Measurements from ENCODE around the gene DHDH.

The DHDH gene

DNA sequence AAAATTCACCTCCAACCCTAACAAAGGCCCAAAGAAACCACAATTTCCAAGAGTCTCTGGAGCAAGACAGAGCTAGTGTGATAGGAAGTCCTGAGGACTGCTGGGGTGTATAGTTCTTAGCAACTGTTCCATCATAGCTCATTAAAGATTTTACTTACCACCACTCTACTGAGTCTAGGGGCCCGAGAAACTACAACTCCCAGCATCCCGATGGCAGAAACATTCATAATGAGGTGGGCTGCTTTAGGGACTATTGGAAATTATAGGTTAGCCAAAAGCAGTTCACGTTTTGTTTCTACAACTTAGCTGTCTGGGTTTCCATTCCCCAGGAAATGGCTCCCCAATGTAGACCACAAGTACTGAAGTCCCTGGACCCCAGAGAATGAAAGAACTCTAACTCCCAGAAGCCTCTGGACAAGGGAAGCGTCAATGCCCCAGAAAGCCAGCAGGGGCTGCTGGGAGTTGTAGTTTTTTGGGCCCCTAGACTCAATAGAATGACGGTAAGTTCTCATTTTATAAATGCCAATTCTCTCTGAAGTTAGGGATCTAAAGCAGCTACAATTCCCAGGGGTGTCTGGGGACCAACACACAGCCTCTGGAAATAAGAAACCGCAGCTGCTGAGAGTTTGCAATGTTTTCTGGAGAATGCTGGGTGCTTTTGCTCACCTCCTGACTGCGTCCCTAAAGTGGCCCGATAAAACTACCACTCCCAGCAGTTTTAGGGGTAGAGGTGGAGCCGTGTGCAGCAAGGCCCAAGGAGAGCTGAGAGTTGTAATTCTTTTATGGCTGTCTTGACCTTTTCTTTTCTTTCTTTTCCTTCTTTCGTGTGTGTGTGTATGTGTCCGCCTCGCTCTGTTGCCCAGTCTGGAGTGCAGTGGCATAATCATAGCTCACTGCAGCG, 42.7 kb downstream of the DHDH start:
- peaks cover 74% of the 10 kb centered on the region for H3K36me3 ChIP-seq
- H3K4me3 ChIP-seq (ENCODE audit: low read depth in 1 of 2, low read length in 1 of 2): no peak overlapping the region
- no peak overlapping the region for H3K27ac ChIP-seq
- TF ChIP-seq, protein P1, sequence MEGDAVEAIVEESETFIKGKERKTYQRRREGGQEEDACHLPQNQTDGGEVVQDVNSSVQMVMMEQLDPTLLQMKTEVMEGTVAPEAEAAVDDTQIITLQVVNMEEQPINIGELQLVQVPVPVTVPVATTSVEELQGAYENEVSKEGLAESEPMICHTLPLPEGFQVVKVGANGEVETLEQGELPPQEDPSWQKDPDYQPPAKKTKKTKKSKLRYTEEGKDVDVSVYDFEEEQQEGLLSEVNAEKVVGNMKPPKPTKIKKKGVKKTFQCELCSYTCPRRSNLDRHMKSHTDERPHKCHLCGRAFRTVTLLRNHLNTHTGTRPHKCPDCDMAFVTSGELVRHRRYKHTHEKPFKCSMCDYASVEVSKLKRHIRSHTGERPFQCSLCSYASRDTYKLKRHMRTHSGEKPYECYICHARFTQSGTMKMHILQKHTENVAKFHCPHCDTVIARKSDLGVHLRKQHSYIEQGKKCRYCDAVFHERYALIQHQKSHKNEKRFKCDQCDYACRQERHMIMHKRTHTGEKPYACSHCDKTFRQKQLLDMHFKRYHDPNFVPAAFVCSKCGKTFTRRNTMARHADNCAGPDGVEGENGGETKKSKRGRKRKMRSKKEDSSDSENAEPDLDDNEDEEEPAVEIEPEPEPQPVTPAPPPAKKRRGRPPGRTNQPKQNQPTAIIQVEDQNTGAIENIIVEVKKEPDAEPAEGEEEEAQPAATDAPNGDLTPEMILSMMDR (IDR thresholded peaks at IDR 0.05): no peak
- H3K9me3 ChIP-seq: no peaks in the 10 kb centered on the region
- H3K4me1 ChIP-seq (ENCODE audit: control insufficient read depth in 1 of 2, insufficient read depth in 1 of 2, low read depth in 1 of 2, low read length in 1 of 2): peaks cover under 1 to 15% of the 10 kb centered on the region in 2 experiments
- H3K27me3 ChIP-seq: no peaks in the 10 kb centered on the region

DNA sequence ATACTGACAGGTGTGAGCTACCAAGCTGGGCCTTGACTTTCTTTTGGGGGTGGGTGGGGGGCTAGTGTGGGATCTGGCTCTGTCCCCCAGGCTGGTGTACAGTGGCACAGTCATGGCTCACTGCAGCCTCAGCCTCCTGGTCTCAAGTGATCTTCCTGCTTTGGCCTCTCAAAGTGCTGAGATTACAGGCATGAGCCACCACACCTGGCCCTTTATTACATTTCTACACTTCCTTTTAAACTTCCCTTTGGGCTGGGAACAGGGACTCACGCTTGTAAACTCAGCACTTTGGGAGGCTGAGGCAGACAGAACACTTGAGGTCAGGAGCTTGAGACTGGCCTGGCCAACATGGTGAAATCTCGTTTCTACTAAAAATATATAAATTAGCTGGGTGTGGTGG, 43.6 kb downstream of the DHDH start:
- H3K4me3 ChIP-seq (ENCODE audit: low read depth in 1 of 2, low read length in 1 of 2): no peak overlapping the region
- H3K9me3 ChIP-seq: no peaks in the 10 kb centered on the region
- TF ChIP-seq, protein P1 (IDR thresholded peaks at IDR 0.05): no peak
- peaks cover 0 to 14% of the 10 kb centered on the region in 2 experiments for H3K4me1 ChIP-seq (ENCODE audit: control insufficient read depth in 1 of 2, insufficient read depth in 1 of 2, low read depth in 1 of 2, low read length in 1 of 2)
- H3K27me3 ChIP-seq: no peaks in the 10 kb centered on the region
- no peak overlapping the region for H3K27ac ChIP-seq
- H3K36me3 ChIP-seq: peaks cover 82% of the 10 kb centered on the region

DNA sequence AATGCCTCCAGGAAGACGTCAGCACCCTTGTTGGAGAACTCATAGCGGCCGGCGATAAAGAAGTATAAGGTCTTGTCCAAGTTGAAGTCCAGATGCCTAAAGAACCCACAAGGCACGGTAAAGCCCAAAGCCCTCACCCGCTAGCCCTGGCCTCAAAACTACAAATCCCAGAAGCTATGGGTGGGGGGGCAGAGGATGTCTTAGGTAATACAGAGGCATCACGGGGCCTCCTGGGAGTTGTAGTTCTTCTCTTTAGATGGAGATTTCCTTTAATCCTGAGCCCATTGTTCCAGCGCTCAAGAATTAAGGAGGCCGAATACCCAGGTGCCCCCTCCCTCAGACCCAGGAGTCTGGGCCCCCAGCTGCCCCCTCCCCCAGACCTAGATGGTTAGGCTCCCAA, 48.8 kb downstream of the DHDH start:
- no peak overlapping the region for H3K27ac ChIP-seq
- peaks cover 95% of the 10 kb centered on the region for H3K36me3 ChIP-seq
- no peaks in the 10 kb centered on the region for H3K9me3 ChIP-seq
- TF ChIP-seq, protein P1 (IDR thresholded peaks at IDR 0.05): no peak
- no peaks in the 10 kb centered on the region for H3K4me1 ChIP-seq (ENCODE audit: control insufficient read depth in 1 of 2, insufficient read depth in 1 of 2, low read depth in 1 of 2, low read length in 1 of 2)
- H3K4me3 ChIP-seq (ENCODE audit: low read depth in 1 of 2, low read length in 1 of 2): no peak overlapping the region
- H3K27me3 ChIP-seq: no peaks in the 10 kb centered on the region

DNA sequence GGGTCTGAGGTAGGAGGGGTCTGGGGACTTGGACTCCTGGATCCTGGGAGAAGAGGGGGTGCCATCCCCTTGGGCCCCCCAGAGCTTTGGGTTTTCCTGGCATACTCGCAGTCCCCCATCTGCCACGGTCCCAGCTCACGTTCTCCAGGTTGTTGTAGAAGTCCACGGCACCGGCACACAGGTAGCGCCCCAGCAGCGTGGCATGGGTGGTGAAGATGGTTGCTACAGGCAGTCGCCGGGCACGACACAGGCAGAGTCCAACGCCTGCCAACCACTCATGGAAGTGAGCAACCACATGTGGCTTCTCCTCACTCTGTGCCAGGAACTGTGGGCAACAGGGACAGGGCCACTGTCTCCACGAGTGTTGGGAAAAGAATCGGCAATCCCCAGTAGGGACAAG, 52.2 kb downstream of the DHDH start:
- Histone ChIP-seq H3K9me3 (no peaks in the 10 kb centered on the region), H3K27ac (no peak overlapping the region), H3K4me3 (ENCODE audit: low read depth in 1 of 2, low read length in 1 of 2) (no peak overlapping the region), H3K4me1 (ENCODE audit: control insufficient read depth in 1 of 2, insufficient read depth in 1 of 2, low read depth in 1 of 2, low read length in 1 of 2) (peaks cover 0 to 2% of the 10 kb centered on the region in 2 experiments), H3K27me3 (no peaks in the 10 kb centered on the region), H3K36me3 (peaks cover 94% of the 10 kb centered on the region)
- TF ChIP-seq, protein P1 (IDR thresholded peaks at IDR 0.05): no peak

DNA sequence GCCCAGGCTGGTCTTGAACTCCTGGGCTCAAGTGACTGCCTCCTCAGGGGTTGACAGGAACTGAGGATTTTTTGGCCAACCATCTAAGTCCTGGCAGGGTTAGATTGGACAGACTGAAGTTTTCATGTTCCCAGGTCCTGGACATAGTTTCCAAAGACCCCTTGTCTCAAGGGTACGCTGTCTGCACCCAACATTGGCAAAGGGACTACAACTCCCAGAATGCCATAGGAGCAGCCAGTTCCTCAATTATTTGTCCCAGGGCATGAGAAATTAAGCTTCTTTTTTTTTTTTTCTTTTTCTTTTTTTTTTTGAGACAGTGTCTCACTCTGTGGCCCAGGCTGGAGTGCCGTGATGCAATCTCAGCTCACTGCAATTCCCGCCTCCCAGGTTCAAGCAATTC, 52.7 kb downstream of the DHDH start:
- Histone ChIP-seq H3K27ac (no peak overlapping the region), H3K4me3 (ENCODE audit: low read depth in 1 of 2, low read length in 1 of 2) (no peak overlapping the region), H3K9me3 (no peaks in the 10 kb centered on the region), H3K36me3 (peaks cover 91% of the 10 kb centered on the region), H3K4me1 (ENCODE audit: control insufficient read depth in 1 of 2, insufficient read depth in 1 of 2, low read depth in 1 of 2, low read length in 1 of 2) (peaks cover 4 to 7% of the 10 kb centered on the region in 2 experiments), H3K27me3 (no peaks in the 10 kb centered on the region)
- TF ChIP-seq, protein P1 (IDR thresholded peaks at IDR 0.05): no peak
